Fibroblast of skin of left biceps (primary cell): ENCODE measurements around the gene EEF1AKMT3.

ENCODE experiments used
- DNase-seq, 2 experiments: peaks; one replicate each; pipeline ENCODE4 v3.0.0-alpha.2; 2013; ENCODE audit warnings: low read depth in 2 of 2

Gene EEF1AKMT3

DNA sequence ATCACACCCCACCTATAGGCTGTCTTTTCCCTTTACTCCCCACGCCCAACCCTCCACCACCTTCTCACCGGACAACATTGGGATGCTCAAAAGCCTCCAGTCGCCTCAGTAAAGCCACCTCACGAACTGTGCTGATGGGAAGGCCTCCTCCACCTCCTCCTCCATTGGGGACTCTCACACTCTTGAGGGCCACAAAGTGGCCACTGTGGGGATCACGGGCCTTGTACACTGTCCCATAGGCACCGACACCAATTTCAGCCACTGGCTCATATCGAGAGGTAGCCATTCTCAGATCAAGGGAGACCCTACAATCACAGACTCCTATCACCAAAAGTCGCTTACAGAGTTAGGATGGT, 21.0 kb upstream of the EEF1AKMT3 start:
- DNase-seq, result no peak

DNA sequence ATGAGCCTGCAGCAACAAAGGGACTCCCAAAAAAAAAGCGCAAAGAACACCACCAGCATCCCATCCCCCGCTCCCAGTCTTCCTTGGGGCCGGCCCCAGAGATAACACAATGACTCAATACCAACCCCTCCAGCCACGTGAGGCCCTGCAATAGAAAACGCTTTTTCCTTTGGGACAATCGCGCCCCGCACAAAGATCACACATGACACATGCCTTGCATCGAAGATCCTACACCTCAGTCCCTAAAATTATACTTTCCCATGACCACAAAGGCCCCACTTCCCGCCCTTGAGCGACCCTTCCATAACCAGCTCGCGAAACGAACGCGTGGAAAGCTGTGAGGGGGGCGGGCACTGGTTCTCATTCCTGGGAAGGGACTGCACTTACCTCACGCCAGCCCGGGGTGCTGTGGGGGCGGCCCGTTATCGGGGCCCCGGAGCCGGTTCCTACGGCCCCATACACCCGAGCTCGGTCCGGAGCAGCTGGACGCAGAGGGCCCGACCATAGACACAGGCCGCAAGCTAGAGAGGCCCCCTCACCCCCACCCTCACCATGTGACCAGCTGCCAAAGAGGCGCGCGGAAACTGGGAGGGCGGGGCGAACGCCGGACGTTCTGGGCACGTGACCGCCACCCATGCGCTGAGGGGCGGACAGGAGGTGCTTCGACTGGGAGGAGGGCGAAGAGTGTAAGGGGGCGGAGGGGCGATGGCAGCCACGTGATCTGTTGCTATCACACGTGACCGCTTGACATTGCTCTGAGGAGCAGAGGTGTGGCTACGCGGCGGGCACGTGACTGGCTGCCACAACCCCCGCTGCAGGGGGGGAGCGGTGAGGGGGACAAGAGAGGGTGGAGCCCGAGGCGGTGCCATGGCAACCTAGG, 20.4 kb upstream of the EEF1AKMT3 start, which contains the start of gene CDK4:
Gene CDK4, minus strand, starts transcription at position 523 of the 880 bp plus-strand sequence. CDS start 593 bp downstream, outside the sequence.
- DNase-seq, result peak; percentile 99

DNA sequence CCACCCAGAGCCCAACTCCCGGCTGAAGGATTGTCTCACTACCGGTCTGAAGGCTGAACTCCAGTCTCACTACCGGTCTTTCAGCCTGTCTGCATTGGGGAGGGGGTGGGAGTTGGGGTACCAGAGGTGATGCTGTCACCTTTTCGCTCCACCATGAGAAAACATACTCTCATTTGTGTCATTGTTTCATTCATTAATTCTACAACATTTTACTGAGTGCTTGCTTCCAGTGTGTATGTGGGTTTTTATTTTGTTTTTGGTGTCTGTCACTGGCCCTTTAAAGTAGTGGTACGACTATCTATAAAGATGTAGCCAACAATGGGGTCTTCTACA, 19.8 kb upstream of the EEF1AKMT3 start:
- no peak for DNase-seq

DNA sequence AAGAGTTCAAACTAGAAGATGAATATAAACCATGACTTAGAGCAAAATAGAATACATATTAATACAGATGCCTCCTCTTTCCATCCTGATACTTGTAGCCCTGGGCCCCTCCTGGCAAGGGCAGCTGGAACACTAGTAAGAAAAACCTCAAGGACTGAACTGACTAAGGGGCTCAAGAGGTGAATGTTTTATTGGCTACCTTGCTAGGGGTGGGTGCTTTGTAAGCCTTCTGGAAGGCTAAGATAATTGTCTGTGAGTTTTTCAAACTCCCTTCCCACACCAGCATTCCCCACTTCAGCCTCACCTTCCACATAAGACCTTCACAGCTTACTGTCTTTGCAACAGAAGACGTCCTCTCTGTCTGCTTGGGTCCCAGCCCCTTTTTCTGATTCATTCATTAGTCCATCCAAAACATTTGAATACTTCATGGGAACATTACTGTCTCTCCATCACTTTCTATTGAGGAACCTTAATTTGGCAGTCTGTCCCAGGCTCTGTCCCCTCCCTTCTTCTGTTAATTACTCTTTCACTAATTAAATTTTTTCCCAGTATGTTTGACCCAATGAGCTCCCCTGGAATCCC, 18.6 kb upstream of the EEF1AKMT3 start:
- no peak for DNase-seq

DNA sequence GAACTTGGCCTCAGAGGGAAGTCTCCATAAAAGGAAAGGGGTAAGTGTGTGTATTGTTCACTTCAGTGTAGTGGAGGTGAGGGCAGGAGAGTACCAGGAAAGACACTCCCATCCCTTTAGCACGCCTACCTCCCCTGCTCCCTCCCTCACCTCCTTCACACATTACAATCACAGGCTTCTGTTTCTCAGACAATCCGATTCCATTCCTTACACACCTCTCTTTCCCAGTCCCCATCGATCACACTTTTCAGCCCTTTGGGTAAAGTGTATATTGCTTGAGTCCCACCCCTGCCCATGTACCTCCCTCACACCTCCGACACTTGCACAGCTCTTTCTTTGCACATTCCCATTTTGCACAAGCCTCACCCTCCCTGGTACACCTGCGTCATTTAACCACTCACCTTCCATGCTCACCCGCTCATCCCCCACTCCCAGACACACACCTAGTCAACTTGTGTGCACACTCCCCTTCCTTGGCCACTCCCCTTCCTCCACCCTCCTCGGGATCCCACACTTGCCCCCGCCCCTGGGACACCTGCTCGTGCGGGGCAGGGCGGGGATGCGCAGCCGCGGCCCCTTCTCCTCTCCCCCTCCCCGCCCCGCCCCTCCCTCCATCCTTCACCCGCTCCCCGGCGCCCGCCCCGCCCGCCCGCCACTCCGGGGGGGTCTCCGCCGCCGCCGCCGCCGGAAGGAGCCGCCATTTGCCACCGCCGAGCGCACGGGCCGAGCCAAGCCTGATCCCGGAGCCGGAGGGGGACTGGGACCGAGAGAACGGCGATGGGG, 17.8 kb upstream of the EEF1AKMT3 start, which contains the start of gene MARCHF9:
Gene MARCHF9, plus strand, starts transcription at position 693 of the 783 bp plus-strand sequence. CDS start 426 bp downstream, outside the sequence.
- no peak for DNase-seq

DNA sequence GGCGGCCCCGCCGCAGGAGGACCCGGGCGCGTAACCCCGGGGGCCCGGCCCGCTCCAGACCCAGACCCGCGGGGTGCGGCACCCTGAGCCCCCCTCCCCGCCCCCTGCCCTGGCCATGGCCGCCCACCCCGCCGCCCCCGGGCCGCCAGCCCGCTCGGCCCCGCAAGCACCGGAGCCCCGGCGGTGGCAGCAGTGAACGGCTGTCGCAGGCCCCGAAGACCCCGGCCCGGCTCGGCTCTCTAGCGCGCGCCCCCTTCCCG, 17.3 kb upstream of the EEF1AKMT3 start:
- DNase-seq, result no peak

DNA sequence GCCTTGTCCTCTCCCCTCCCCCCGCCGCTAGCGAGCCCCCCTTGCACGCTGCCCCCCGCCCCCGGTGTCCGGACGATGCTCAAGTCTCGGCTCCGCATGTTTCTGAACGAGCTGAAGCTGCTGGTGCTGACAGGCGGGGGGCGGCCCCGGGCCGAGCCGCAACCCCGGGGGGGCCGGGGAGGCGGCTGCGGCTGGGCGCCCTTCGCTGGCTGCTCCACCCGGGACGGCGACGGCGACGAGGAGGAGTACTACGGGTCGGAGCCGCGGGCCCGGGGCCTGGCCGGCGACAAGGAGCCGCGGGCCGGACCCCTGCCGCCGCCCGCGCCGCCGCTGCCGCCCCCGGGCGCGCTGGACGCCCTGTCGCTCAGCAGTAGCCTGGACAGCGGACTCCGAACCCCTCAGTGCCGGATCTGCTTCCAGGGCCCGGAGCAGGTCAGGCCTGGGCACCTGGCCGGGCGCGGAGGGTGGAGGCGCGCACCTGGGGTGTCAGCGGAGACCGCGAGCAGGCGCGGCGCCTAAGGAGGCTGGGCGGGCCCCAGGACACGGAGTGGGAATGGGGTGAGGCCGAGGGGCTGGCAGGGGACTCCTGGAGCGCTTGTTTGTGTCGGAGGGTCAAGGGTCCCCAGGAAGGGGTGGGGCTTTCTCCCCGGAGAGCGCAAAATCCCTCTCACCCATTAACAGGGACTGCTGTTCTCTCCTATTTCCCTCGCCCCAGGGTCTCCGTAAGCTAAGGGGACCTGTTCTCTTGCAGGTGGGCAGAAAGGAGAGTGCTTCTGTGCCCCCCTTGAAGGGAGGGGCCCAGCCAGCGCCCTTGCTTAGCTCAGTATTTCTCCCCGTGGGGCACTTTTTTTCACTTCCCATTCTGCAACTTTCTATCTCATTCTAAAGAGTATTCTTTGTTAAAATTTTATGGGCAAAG, 16.7 kb upstream of the EEF1AKMT3 start:
- no peak for DNase-seq

DNA sequence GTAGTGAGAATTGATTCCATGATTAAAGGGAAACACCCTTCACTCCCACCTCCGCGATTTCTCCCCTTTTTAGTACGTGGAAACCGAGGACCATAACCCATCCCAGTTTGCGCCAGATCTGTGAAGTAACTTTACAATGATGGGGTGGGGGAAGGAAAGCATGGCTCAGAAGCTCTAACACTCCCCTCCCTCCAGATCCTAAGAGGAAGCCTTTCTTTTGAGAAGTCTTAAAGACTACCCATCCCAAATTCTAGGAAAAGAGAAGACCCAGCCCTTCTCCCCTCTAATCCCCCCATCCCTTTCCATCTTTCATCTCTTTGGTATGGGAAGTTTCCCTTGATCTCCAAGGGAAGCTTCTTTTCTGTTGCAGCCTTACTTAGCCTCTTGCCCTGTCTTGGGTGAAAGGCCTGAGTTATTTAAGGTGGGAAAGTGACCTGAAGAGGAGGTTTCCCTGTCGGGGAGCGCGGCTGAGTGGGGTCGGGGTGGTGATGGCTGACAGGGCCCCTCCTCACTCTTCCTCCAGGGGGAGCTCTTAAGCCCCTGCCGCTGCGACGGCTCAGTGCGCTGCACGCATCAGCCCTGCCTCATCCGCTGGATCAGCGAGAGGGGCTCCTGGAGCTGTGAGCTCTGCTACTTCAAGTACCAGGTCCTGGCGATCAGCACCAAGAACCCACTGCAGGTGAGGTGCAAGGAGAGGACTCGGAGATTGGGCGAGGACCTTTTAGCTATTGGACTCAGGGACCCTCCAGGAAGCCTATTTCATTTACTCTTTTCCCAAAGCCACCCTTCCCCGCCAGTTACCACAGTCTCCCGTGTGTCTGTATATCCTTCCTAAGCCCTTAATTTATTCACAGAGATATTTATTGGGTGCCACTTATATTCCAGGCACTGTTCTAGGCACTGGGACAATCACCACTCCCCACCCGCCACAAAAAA, 15.7 kb upstream of the EEF1AKMT3 start:
- no peak for DNase-seq

DNA sequence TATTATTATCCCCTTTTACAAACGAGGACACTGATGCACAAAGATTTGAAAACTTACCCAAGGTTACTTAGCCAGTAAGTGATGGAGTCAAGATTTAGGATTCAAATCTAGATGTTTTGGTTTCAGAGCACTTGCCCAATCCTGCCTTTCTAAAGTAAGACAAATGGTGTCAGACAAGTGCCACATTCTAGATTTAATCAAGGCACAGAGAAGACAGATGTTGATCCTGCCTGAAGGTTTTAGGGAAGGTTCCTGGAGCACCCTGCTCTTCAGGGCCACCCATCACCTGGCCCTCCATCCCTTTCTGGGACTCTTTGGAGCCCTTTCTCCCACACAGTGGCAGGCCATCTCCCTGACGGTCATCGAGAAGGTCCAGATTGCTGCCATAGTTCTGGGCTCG, 14.6 kb upstream of the EEF1AKMT3 start:
- no peak for DNase-seq

DNA sequence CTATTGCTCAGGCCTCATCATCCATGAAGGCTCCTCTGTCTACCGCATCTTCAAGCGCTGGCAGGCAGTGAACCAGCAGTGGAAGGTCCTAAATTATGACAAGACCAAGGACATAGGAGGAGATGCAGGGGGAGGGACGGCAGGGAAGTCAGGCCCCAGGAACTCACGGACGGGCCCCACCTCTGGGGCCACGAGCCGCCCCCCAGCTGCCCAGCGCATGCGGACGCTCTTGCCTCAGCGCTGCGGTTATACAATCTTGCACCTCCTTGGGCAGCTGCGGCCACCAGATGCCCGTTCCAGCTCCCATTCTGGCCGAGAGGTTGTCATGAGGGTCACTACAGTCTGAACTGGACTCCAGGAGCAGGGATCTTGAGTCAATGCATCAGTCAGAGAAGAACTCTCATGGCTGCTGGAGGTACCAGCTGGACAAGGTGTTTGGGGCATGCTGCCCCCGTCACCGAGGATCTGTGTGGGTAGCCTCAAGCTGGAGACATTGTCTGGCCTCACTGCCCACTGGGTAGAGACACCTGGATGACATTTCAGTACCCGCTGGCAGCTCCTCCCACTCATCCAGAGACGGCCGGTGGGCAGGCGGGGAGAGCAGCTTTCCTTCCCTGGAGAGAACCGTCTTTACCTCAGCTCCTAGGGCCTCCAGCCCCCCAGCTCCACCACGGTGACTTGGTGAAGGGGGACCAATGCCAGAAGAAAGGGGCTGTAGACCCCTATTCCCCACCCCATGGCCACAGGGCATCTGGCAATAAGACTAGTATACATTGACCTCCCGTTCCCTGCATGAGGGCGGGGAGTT, 13.7 kb upstream of the EEF1AKMT3 start:
- no peak for DNase-seq

DNA sequence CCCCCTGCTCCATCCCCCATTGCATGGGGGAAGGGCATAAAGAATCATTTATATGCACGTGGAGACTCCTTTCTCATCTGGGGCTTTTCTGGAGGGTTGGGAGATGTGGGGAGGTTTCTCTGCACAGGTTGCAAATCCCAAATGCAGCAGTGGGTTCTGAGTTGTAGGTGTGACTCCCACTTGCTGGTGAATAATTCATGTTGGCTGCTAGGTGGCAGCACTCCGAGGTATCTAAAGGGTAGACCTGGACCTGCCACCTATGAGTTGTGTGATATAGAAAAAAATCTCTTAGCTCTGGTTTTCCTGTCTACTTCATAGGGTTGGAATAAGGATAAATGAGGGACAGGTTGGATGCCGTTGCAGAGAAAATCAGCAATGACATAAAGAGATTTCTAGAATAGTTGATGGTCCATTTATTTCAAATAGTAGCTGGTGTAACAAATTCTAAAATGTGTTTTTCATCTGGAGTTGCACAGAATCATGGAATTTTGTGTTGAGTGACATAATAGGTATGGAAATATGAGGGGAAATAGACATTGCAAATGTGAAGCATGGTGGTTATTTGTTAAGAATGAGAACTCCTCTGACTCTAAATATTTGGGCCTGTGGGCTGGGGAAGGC, 12.9 kb upstream of the EEF1AKMT3 start:
- DNase-seq, result no peak

DNA sequence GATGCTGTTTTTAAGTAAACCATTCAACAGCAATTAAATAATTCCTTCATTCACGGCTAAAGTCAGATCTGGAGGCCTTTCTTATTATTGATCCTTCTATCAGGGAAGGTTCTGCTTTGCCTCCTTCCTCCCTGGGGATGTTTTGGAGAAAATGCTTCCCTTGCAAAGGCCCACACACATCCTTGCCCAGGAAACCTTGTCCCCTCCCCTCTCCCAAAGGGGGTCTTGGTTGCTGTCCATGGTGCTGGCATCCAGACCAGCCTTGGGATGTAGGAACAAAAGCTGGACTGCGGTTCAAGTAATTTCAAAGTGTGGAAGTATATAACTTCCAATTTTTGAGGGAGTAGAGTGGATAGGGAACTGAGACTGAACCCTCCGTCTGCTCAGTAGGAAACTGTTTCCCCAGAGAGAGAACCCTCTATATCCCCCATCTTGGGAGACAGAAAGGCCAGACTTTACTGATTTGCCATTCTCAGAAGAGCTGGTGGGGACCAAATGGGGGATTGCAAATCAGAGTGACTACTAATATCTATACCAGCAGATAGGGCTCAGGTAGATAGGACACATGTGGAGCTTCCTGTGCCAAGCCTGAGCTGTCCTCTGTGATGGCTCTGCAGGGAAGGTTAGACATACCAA, 11.9 kb upstream of the EEF1AKMT3 start:
- no peak for DNase-seq

DNA sequence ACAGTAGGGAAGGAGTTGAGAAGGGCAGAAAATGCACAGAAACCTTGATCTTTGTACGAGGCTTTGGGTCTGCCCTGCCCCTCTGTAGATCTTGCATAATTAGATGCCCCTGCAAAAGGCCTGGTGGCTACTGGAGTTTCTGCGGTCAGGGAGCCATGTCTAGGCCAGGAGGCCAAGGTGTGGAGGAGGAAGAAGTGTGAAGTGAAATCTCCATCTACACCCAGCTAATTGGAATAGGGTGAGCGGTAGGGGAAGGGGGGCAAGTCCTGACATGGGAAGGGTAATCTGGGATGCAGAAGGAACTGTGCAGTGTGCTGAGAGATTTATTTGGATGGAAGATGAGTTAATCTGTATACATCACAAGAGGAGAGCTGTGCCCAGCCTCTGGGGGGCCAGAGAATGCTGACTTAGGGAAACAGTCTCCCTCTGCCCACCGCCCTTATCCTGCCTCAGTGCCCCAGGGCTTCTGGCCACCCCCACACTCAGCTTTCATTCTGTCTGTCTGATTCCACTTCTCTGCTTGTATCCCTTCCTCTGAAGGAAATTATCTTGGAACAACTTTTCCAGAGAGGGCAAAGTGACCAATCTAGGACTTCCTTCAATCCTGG, 10.9 kb upstream of the EEF1AKMT3 start:
- DNase-seq, result no peak

DNA sequence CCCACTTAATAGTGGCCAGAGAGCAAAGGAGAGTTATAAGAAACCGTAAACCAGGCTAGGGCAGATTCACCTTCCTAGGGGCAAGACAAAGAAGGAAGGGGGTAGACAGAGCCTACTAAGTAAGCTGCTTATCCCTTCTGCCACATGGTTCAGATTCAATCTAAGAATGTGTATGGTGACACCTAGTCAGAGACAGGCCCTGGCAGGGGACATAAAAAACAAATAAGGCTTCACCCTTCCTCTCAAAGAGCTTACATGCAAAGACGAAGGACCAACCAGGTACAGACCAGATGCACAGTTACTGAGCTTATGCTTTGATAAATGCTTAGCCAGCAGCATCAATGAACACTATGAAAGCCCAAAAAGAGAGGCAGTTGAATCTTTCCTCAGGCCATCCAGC, 10.0 kb upstream of the EEF1AKMT3 start:
- no peak for DNase-seq

DNA sequence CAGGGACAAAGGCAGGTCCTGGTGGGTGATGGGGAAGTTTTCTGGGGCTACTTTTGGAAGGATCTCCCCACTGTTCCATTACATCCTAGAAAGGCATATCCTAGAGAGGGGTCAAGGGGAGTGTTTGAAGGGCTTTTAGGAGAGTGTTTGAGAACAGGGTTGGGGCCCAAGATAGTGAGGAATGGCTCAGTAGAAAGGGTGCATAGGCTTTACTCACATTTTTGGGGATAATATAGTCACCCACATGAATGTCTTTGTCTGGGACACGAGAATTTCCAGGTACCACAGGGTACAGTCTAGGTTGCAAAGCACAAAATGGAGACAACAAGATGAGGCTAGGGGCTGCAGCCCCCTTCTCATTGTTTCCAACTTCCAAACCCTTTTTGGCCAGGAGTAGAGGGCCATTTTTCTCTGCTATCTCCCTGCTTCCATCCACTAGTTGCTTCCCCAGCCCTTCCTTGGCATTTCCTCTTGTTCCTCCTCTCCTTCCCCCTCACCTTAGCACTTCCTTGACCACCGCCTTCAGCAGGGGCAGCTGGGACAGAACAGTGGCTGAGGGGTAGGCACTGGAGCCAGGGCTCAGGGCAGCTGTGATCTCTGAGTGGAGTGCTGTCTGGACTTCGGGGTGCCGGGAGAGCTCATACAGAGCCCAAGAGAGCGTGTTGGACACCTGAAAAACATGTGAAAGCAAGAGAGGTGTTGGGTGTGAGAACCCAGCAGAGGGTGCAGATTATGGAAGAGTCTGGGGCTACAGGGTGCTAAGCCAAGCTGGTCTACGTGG, 8.3 kb upstream of the EEF1AKMT3 start:
- DNase-seq, result no peak

DNA sequence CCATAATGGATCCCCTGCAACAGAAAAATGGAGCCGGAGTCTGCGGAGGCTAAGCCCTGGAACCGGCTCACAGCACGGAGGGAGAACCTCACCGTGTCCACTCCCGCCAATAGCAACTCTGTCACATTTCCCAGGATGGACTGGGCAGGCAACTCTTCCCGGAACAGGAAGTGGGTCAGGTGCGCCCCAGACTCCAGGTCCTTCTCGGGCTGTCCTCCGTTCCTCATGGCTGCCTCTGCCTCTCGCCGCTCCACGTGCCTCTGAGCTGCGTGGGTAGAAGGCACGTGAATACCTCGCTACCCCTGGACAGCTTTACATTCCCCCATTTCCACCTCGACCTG, 7.8 kb upstream of the EEF1AKMT3 start:
- DNase-seq, result no peak

DNA sequence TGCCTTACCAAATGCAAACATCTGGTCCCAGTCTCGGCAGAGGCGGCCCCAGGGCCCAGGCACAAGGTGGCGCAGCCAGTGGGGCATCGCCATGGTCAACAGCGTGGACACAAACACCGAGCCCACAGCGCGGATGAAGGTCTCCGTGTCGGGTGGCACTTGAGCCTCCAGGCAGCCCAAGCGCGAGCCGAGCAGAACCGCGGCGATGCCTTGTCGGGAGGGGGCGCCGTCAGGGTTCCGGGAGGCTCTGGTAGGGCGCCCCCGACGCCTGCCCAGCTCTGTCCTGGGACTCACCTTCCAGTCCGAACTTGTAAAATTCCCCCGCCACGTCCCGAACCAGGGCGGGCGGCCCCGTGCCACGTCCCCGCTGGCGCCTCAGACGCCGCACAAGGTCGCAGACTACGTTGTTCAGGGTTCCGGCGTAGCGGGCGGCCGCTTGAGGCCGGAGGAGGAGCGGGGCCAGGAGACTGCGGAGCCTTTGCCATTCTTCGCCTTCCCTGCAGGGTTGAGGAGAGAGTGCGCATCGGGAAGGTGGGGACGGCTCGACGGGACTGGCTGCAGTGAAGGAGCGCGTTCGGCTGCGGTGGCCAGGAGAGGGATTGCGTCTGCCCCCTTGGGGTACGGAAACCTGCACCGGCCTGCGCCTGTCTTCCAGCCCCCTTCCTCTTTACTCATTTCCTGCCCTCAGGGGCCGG, 7.3 kb upstream of the EEF1AKMT3 start:
- DNase-seq, result no peak
